HepG2 (cell line): ENCODE data around the gene ATP13A5. TPM values are rescaled to one million over a fixed set of nuclear protein-coding genes. Genes with fewer than 3 reads are reported as not detected.

Source experiments
- polyA plus RNA-seq, 8 experiments: library from polyadenylated mRNA; depleted of rRNA in 3 of 8; stranded (reverse) in 7 of 8; unstranded in 1 of 8; fragments of >200 nt; fragmentation: Illumina TruSeq in 4 of 8; extraction: Trizol in 4 of 8; gene quantifications; 2 replicates each; pipeline versions ENCODE4 v1.2.1 to v1.2.3, GENCODE V29; 2011 to 2016; ENCODE audit warnings: low read depth in 4 of 8, missing spikeins in 1 of 8, mixed read lengths in 1 of 8; ENCODE audit not compliant: insufficient read depth in 1 of 8
- total RNA-seq, 5 experiments: library from RNA; depleted of rRNA; stranded (reverse); fragments of >200 nt; fragmentation: Illumina TruSeq; extraction: Trizol; gene quantifications; 2 replicates each; pipeline ENCODE4 v1.2.3, GENCODE V29; 2016; ENCODE audit warnings: low read depth in 1 of 5

ATP13A5 gene
- total and polyA plus RNA-seq, 2 of the 13 experiments (the other 11 are each of a cell fraction or from before 2014, with no cell fraction given), result not detected

Other genes with a start within 250 kb of the ATP13A5 start
- not detected in 2 replicates for gene PLAAT1, start 137.5 kb downstream of the ATP13A5 start, total RNA-seq (2016; rRNA removed; fragmentation: Illumina TruSeq; extraction: Trizol)
- gene PLAAT1, start 137.5 kb downstream of the ATP13A5 start, polyA plus RNA-seq (2011; rRNA removed), result not detected in 2 replicates
- 0.07 TPM in 1 of 2 replicates, not detected in the other for gene ATP13A4, start 176.1 kb upstream of the ATP13A5 start, total RNA-seq (2016; rRNA removed; fragmentation: Illumina TruSeq; extraction: Trizol)
- gene ATP13A4, start 176.1 kb upstream of the ATP13A5 start, polyA plus RNA-seq (2011; rRNA removed), result 0.01 and 0.07 TPM in 2 replicates
- 78.5 and 126 TPM in 2 replicates for gene OPA1, start 214.5 kb upstream of the ATP13A5 start, total RNA-seq (2016; rRNA removed; fragmentation: Illumina TruSeq; extraction: Trizol)
- gene OPA1, start 214.5 kb upstream of the ATP13A5 start, polyA plus RNA-seq (2011; rRNA removed), result 17.2 and 26.7 TPM in 2 replicates